AG09309 (cell line): ENCODE measurements around the gene DCTN2.
A peak's percentile ranks its signal among the peaks of the same experiment; 100 is the strongest.

Experiments used
- DNase-seq: peaks from one replicate; pipeline ENCODE4 v3.0.0-alpha.2; 2010; ENCODE audit warnings: low read depth
- H3K4me3 ChIP-seq: 2 replicates; pipeline ENCODE4 v1.5.1; 2011; ENCODE audit warnings: mild to moderate bottlenecking, low read depth, low read length, moderate library complexity; ENCODE audit not compliant: control insufficient read depth
- CTCF ChIP-seq: IDR thresholded peaks from 2 replicates; pipeline ENCODE4 v1.5.1; 2011; ENCODE audit warnings: mild to moderate bottlenecking, low read depth, low read length, inconsistent platforms; ENCODE audit not compliant: insufficient read depth, control insufficient read depth; ENCODE audit errors: missing control alignments

The DCTN2 gene

GRCh38 chr12:57485695-57486094 is 61.3 kb downstream of the DCTN2 start:
- no peak overlapping the region for H3K4me3 ChIP-seq
- DNase-seq, result no peak
- no peak for TF ChIP-seq CTCF

- TF ChIP-seq CTCF, result no peak
- peak; percentile 20 for DNase-seq
- no peak overlapping the region for H3K4me3 ChIP-seq
Observed at GRCh38 chr12:57483466-57483865, 63.5 kb downstream of the DCTN2 start.

GRCh38 chr12:57481671-57482070 is 65.3 kb downstream of the DCTN2 start:
- no peak overlapping the region for H3K4me3 ChIP-seq
- TF ChIP-seq CTCF, result no peak
- no peak for DNase-seq
